Neutrophil (primary cell): ENCODE measurements around the gene NOTO.

Experiments
- H3K27ac ChIP-seq: fragments of 200-600 bp; sonication (generic); 2 replicates; pipeline ENCODE4 v1.5.1; 2016; ENCODE audit warnings: mild to moderate bottlenecking, moderate library complexity
- H3K27me3 ChIP-seq: fragments of 200-600 bp; sonication (generic); 2 replicates; pipeline ENCODE4 v1.6.0; 2016; ENCODE audit warnings: mild to moderate bottlenecking
- H3K36me3 ChIP-seq: fragments of 200-600 bp; sonication (generic); 2 replicates; pipeline ENCODE4 v1.5.1; 2017
- H3K4me1 ChIP-seq, 2 experiments: fragments of 200-600 bp in 1 of 2; sonication (generic) in 1 of 2; 1 replicate in 1 of 2; 2 replicates in 1 of 2; pipeline versions ENCODE4 v1.5.1 to v1.6.1; 2013 to 2016; ENCODE audit warnings: low read depth in 1 of 2, low read length in 1 of 2, mild to moderate bottlenecking in 1 of 2, moderate library complexity in 1 of 2; ENCODE audit not compliant: control insufficient read depth in 1 of 2, insufficient read depth in 1 of 2
- H3K4me3 ChIP-seq, 2 experiments: fragments of 200-600 bp in 1 of 2; sonication (generic) in 1 of 2; 1 replicate in 1 of 2; 2 replicates in 1 of 2; pipeline ENCODE4 v1.5.1; 2013 to 2016; ENCODE audit warnings: low read depth in 1 of 2, low read length in 1 of 2, mild to moderate bottlenecking in 1 of 2, moderate library complexity in 1 of 2
- H3K9me3 ChIP-seq: fragments of 200-600 bp; sonication (generic); 2 replicates; pipeline ENCODE4 v1.5.1; 2016
- TF ChIP-seq, protein P1 (sequence below): fragments of 200-600 bp; sonication (generic); IDR thresholded peaks from 2 replicates; pipeline ENCODE4 v1.5.1; 2016; ENCODE audit warnings: antibody characterized with exemption

The NOTO gene

DNA sequence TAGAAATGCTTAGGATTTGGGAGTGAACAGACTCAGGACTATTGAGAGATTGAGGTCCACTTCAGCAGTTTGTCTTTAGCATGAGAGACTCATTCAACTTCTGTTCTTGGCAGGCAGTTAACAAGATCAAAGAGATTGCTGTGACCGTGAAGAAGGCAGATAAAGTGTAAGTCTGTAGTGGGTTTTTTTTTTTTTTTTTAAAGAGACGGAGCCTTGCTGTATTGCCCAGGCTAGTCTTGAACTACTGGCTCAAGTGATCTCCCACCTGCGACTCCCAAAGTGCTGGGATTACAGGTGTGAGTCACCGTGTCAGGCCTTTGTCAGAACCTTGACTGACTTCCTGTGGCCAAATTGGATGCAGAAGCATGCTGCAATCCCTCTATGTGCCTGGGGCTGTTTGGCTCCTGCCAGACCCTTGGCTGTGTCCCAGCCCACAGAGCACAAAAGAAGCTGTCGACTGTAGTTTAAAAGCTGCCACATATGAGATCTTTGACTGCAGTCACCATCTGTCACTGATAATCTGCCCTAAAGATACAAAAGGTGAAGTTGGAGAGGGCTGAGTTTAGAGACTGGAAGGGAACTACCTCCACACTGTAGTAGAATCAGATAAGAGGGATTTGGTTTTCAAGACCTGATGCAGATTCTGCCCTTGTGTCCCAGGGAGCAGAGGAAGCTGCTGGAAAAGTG is 41.7 kb downstream of the NOTO start:
- Histone ChIP-seq H3K9me3 (no peaks in the 10 kb centered on the region), H3K36me3 (peaks cover 82% of the 10 kb centered on the region), H3K27ac (no peak overlapping the region), H3K4me3 (no peak overlapping the region), H3K27me3 (no peaks in the 10 kb centered on the region), H3K4me1 (no peaks in the 10 kb centered on the region)
- TF ChIP-seq, protein P1, sequence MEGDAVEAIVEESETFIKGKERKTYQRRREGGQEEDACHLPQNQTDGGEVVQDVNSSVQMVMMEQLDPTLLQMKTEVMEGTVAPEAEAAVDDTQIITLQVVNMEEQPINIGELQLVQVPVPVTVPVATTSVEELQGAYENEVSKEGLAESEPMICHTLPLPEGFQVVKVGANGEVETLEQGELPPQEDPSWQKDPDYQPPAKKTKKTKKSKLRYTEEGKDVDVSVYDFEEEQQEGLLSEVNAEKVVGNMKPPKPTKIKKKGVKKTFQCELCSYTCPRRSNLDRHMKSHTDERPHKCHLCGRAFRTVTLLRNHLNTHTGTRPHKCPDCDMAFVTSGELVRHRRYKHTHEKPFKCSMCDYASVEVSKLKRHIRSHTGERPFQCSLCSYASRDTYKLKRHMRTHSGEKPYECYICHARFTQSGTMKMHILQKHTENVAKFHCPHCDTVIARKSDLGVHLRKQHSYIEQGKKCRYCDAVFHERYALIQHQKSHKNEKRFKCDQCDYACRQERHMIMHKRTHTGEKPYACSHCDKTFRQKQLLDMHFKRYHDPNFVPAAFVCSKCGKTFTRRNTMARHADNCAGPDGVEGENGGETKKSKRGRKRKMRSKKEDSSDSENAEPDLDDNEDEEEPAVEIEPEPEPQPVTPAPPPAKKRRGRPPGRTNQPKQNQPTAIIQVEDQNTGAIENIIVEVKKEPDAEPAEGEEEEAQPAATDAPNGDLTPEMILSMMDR: no peak

DNA sequence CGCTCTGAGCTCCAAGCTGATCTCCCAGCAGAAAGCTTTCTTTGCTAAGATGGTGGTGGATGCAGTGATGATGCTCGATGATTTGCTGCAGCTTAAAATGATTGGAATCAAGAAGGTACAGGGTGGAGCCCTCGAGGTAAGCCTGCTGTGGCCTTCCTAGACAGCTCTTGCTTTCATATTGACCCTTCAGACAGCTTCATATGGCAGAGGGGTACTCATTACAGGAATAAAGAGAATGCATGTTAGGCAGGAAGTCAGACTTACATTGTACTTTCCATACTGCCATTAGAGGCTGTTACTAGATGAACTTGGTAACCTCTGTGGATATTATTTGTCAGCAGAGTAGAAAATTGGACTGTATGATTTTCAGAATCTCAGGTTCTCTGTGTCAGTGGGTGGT is 42.2 kb downstream of the NOTO start:
- TF ChIP-seq, protein P1: no peak
- Histone ChIP-seq H3K27ac (no peak overlapping the region), H3K36me3 (peaks cover 82% of the 10 kb centered on the region), H3K4me3 (no peak overlapping the region), H3K27me3 (no peaks in the 10 kb centered on the region), H3K4me1 (no peaks in the 10 kb centered on the region), H3K9me3 (no peaks in the 10 kb centered on the region)

DNA sequence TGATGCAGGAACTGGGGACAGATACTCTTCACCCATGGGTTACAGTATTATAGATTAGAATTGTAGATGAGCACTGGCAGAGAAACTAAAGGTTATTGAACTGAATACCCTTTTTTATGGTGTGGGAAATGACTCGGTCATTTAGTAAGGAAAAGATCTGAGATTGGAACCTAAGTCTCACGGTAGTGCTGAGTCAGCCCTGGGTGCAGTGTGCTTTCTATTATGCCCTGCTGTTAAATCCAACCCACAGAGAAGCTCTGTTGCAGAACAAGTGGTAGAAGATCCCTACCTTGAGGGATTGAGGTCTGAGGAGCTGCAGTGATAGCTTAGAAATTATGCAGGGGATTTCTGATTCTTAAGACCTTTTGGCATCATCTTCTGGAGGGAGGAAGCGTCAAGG is 44.5 kb downstream of the NOTO start:
- Histone ChIP-seq H3K9me3 (no peaks in the 10 kb centered on the region), H3K27me3 (no peaks in the 10 kb centered on the region), H3K4me3 (no peak overlapping the region), H3K27ac (no peak overlapping the region), H3K4me1 (no peaks in the 10 kb centered on the region), H3K36me3 (peaks cover 95% of the 10 kb centered on the region)
- TF ChIP-seq, protein P1: no peak

DNA sequence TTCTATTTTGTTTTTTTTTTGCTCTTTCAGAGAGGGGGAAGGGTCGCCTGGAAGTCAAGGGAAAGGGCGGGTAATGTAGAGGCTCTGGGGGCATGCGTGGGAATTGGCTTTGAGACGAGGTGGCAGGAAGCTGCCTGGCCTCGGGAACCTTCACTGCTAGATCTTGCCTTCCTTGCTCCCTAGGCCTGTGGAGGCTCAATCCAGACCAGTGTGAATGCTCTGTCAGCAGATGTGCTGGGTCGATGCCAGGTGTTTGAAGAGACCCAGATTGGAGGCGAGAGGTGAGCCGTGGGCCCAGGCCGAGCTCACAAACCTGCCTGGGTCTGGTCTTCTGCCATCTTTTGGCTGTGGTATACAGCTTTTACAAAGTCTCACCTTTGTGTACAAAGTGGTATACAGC is 47.3 kb downstream of the NOTO start:
- Histone ChIP-seq H3K36me3 (peaks cover 100% of the 10 kb centered on the region), H3K27ac (no peak overlapping the region), H3K27me3 (no peaks in the 10 kb centered on the region), H3K4me3 (no peak overlapping the region), H3K9me3 (no peaks in the 10 kb centered on the region), H3K4me1 (no peaks in the 10 kb centered on the region)
- TF ChIP-seq, protein P1: no peak

DNA sequence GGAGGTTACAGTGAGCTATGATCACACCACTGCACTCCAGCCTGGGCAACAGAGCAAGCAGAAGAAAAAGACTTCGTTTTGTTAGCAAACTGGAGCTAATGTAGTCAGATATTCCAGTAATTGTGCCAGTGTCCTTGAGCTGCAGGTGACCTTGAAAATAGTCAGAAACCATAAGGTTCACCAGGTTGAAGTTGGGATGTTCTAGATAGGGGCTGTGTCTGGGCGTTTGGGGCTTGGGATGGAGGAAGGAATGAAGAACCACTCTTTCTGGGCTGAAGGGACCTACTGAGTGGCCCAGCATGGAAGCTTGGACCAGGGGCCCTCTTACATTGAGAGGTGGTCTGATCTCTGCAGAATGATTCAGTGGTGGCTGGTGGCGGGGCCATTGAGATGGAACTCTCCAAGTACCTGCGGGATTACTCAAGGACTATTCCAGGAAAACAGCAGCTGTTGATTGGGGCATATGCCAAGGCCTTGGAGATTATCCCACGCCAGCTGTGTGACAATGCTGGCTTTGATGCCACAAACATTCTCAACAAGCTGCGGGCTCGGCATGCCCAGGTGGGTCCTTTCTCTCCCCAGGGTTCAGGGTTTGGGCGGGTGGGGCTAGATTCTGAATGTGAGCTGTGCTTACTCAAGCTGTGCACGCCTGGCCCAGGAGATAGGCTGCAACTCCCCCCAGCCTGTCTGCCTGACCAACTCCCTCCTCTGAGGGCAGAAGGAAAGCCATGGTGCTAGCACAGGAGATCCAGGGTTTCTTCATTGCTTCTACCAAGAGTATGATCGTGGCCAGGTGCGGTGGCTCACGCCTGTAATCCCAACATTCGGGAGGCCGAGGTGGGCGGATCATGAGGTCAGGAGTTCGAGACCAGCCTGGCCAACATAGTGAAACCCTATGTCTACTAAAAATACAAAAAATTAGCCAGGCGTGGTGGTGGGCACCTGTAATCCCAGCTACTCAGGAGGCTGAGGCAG is 48.8 kb downstream of the NOTO start:
- Histone ChIP-seq H3K9me3 (no peaks in the 10 kb centered on the region), H3K4me1 (no peaks in the 10 kb centered on the region), H3K27ac (no peak overlapping the region), H3K27me3 (no peaks in the 10 kb centered on the region), H3K4me3 (no peak overlapping the region), H3K36me3 (peaks cover 91% of the 10 kb centered on the region)
- TF ChIP-seq, protein P1: no peak
